Activated CD8-positive, alpha-beta memory T cell treated with anti-CD3 and anti-CD28 coated beads for 4 hours (primary cell): ENCODE data around the gene PDX1.
"Not testable (repeated sequence)": the region's sequence is repeated elsewhere in the genome, so short reads cannot be mapped to it uniquely, and the experiment has no call there.

Experiments
- DNase-seq, 2 donors: peaks; one replicate each; pipeline ENCODE4 v3.0.0-alpha.2; 2020; ENCODE audit warnings: low read depth in 2 of 2

Gene PDX1

DNA sequence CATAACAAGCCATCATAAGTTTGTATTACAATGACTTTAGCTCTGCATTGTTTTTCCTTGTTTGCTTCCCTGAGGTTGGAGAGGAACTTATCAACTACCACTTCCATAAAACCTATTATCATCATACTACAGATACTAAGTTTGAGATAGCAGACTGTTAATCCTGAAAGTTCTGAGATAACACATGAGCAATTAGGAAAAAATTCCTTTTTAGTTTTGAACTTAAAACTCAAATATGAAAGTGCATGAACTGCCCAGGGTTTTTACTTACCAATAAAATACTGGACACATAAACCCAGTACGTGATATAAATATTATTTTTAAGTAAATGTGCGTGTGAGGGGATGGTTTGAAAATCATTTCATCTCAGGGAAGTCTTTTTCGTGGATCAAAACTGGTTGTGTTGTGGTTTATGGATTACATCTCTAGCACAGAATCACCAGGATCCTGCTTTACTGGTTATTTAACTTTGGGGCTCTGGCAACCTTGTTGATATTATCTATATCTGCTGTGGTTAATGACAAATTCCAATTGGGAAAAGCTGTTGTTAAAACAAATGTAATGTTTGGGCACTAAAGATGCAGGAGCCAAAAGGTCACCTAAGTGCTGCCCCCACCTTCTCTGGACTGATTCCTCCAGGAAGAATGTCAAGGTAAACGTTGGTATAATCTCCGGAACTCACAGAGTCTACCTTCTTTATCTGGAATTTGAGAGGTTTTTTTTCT is 36.9 kb downstream of the PDX1 start:
- no peak for DNase-seq

DNA sequence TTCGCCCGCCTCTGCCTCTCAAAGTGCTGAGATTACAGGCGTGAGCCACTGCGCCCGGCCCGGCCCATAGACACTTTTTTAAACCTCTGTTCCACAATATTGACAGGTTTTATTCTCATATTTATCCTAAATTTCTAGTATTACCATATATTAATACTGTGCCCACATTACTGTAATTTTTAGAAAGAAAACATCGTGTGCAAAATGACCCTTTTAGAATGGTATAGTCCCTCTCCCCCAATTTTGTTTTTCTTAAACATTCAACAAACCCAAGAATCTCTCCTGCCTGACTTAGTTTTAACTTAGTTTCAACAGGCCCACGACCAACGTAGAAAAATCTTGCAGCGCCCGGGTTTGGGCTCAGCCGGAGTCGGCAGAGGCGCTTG is 40.2 kb downstream of the PDX1 start:
- DNase-seq: no peak

- no peak for DNase-seq
Measured at GRCh38 chr13:27960362-27961226, 40.8 kb downstream of the PDX1 start.

DNA sequence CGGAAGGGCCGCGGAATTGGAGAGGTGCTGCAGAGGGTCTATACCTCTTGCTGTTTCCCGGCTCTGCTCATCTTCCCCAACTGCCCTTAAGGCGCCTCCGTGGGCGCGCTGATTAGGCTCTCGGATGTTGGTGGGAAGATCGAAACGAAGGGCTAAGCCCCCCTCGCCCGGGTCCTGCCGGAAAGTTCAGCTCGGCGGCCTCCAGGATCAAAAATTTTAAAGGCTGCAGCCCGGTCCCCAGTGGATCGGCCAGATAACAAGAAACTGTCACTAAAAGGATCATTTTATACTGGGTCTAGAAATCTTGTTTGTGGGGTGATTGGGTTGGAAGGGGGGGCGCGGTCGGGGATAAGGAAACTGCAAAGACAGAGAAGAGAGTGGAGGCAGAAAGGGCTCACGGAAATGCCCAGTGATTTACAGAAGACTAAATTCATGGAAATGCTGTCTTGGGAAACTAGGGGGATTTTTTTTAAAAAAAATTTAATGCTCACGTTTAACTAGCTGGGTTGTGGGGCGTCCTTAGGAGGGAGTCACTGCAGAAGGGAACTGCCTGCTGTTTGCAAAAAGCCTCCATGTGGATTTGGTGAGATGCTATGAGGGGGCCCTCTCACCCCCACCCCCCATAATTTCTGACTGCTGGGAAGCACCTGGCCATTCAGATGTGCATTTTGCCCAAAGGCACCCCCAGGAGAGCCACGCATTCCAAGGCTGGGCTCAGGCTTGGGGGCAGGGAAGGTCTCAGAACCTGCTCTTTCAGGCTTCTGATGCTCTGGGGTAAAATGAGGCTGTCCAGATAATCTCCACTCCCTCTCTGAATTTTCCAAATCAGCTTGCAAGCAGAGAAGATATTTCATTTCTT is 41.7 kb downstream of the PDX1 start:
- no peak for DNase-seq

GRCh38 chr13:27962128-27962841 is 42.5 kb downstream of the PDX1 start:
- DNase-seq: no peak

DNA sequence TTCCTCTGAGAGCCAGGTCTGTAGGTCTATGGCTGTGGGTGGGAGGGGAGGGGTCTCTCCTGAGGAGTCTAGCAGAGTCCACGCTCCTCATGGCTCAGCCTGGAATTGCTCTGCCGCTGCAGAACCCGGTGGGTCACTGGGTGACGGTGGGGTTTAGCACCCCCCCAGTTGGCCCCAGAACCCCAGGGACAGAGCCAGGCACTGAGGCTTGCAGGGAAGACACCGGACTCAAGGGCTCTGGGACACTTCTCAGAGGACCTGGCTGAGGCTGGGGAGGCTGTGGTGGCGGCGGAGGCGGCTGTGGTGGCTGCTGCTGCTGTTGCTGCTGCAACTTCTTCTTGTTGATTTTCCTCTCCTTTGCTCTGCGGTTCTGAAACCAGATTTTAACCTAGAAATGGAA is 43.2 kb downstream of the PDX1 start:
- no peak for DNase-seq

DNA sequence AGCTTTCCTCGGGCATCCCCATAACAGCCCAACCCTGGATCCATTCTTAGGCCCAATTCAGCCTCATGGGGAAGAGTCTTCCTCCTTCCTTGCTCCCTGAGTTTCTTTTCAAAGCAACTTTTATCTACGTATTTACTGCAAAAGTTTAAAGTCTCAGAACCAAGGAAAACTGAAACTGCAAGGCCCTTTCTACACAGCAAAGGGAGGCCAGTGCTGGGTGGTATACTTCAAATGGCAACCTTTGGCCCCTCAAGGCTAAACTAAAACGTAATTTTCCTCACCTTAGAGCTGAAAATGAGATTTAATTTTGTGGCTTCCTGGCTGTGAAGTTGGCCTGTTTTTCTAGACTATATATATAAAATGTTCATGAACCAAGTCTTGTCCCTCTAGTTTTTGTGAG is 43.7 kb downstream of the PDX1 start:
- DNase-seq: no peak

GRCh38 chr13:27964206-27964605 is 44.4 kb downstream of the PDX1 start:
- not testable (repeated sequence) for DNase-seq

- no peak for DNase-seq
Measured at GRCh38 chr13:27964741-27965323, 45.0 kb downstream of the PDX1 start.

DNA sequence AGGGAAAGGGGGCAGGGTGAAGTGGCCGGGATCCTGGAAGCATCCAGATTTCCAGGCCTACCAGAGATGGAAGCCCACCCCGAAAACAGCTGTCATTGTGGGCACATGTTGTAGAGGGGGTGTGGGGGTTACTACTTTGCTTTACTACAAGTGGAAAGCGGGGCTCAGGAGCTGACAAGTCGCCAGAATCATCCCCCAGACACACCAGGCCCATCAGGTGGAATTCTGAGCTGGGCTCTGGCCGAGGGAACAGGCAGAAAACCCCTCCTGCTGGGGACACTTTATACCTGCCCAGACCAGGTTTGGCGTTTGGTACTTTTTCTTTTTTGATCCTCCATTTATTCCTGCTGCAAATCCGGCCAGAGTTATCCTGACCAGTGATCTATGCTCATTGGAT is 45.5 kb downstream of the PDX1 start:
- no peak for DNase-seq

DNA sequence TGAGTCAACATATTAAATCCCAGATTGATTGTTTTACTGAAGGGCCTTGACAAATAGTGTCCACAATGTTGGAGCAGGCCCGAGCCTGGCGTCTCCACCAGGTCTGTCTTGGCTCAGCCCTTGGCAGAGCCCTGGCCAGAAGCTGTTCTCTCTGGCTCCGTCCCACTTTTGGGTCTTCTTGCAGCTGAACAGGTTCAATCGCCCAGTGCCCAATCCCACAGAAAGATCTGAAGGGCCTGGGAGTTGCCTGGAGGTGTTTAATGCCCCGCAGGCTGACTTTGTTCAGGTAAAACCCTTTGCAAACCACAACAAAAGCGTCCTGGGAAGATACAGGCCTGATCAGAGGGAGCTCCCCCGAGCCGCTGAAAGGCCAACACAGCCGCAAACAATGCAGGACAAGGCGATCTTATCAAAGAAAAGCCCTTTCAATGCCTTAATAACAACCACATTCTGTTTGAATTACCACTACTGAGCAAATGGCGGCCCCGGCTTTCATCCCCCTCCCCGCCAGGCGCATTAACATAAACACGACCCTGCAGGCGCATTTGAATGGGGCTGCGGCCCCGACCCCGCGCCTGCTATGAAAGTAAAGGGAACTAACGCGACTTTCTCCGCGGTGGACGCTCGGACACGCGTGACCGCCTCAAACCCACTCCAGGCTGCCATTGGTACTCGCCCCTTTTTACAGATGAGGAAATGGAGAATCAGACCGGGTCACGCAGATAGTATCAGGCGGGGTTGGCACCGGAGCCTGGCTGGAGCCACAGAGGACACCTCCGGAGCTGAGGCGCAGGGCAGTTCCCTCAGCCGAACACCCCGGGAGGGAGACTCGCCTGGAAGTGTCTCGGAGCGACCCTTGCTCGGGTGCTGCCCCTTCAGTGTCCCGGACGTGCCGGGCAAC is 46.2 kb downstream of the PDX1 start:
- DNase-seq: no peak

DNA sequence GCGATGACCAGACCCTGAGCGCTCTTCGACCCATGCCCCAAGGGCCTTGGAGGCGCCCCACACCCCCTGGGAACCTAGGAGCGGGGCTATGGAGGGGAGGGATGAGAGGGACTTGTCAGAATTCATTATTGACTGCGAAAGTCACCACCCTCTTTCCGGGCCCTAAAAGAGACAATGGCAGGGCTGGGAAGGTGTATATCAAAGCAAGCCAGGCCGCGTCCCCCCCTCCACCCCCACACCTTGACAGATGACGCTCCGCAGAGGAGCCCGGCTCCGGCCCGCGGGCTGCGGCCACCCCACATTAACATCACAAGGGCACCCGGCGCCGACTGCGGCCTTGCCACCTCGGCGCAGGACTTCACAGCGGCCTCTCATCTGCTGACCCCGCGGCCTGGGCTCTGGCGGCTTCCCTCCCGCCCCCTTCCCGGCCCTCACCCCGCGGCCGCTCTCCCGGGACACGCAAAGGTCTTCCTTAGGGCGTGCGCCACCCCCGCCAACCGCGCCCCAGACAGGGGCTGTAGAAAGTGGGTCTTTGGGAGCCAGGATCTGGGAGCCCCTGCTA is 46.9 kb downstream of the PDX1 start:
- DNase-seq: no peak

- DNase-seq: no peak
Measured at GRCh38 chr13:27967203-27967735, 47.5 kb downstream of the PDX1 start.

GRCh38 chr13:27967736-27968315 is 48.0 kb downstream of the PDX1 start:
- DNase-seq: no peak

DNA sequence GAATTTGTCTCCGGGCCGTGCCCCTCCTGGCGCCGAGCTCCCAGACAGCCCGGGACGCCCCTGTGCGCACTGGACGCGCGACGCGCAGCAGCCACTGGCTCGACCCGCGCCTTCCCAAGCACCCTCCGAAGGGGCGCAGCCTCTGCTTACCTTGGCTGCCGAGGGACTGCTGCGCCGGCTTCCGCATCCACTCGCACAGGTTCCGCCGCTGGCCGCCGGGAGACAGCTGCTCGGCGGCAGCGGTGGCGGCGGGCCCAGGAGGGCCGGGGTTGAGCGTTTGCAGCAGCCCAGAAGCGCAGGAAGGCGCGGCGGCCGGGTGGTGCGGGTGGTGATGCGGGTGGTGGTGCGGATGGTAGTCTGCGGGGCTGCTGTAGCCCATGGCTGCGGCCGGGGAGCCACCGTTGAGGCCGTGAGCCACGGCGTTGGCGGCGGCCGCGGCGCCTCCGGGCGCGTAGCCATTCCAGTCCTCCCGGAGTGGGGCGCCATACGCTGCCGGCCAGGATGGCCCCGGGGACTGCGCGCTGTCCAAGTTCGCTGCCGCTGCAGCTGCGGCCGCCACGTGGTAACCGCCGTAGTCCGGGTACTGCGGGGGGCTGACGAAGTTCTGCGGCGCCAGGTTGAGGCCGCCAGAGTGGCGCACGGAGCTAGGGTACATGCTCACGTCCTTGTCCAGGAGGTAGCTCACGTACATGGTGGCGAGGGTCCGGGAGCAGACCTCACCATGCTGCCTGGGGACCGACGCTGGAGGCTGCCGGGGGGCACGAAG is 48.7 kb downstream of the PDX1 start:
- no peak for DNase-seq

- no peak for DNase-seq
Measured at GRCh38 chr13:27969082-27969865, 49.5 kb downstream of the PDX1 start, which contains the start of gene CDX2. CDX2 (minus strand) TSS chr13:27969315; CDS start chr13:27969006, 309 bp downstream.

DNA sequence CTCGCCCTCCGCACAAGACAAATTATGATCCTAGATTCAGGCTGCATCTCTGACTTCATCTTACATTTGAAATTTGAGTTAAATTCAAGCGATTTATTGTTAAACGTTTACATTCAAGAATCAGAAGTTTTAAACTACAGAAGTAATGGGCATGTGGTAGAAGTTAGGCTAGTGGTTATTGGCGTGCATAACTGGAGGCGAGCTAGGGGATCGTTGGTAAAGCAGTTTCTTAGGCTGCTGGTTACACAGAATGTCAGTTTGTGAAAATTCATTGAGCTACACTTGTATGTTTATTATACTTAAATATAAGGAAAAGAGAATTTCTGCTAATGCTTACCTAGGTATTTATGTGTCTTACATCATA is 50.0 kb downstream of the PDX1 start:
- no peak for DNase-seq
